Coronary artery (tissue), 2 donors: ENCODE measurements around the gene TTLL6.

Experiments
- DNase-seq: peaks from one replicate; pipeline ENCODE4 v3.0.0-alpha.2; 2017; ENCODE audit warnings: low spot score
- H3K27ac ChIP-seq, 2 donors: fragments of 200-600 bp; sonication (generic); one replicate each; pipeline ENCODE4 v1.5.1; 2016 to 2019
- H3K4me3 ChIP-seq: fragments of 200-600 bp; sonication (generic); 2 replicates; pipeline ENCODE4 v1.5.1; 2016; ENCODE audit warnings: mild to moderate bottlenecking, moderate library complexity
- CTCF ChIP-seq: fragments of 200-600 bp; sonication (generic); IDR thresholded peaks from one replicate; pipeline ENCODE4 v1.5.1; 2019; ENCODE audit warnings: antibody characterized with exemption

Gene TTLL6

GRCh38 chr17:48752399-48753288 is 64.4 kb downstream of the TTLL6 start:
- no peak for DNase-seq
- no peak overlapping the region for H3K4me3 ChIP-seq
- H3K27ac ChIP-seq = no peak overlapping the region
- TF ChIP-seq CTCF = no peak

- H3K27ac ChIP-seq = no peak overlapping the region
- no peak overlapping the region for H3K4me3 ChIP-seq
- TF ChIP-seq CTCF = no peak
- DNase-seq = no peak
Measured at GRCh38 chr17:48751733-48752398, 65.2 kb downstream of the TTLL6 start.

DNA sequence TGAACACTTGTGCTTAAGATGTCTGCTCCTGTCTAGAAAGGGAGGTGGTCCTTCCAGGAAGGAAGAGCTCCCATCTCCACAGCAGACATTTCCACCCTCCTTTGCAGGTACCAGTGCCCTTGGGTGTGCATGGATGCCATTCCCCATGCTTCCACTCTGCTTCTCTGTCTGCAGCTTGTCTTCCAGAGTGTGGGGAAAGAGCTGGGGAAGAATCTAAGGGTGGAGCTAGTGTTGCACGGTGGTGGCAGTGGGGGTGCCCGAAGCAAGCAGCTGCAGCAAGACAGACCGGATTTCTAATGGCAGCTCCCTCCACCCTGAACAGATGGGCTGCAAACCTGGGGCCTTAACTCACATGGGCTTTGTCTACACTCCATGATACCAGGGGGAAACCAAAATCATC is 65.9 kb downstream of the TTLL6 start:
- no peak overlapping the region for H3K4me3 ChIP-seq
- no peak for DNase-seq
- TF ChIP-seq CTCF = no peak
- H3K27ac ChIP-seq = no peak overlapping the region

DNA sequence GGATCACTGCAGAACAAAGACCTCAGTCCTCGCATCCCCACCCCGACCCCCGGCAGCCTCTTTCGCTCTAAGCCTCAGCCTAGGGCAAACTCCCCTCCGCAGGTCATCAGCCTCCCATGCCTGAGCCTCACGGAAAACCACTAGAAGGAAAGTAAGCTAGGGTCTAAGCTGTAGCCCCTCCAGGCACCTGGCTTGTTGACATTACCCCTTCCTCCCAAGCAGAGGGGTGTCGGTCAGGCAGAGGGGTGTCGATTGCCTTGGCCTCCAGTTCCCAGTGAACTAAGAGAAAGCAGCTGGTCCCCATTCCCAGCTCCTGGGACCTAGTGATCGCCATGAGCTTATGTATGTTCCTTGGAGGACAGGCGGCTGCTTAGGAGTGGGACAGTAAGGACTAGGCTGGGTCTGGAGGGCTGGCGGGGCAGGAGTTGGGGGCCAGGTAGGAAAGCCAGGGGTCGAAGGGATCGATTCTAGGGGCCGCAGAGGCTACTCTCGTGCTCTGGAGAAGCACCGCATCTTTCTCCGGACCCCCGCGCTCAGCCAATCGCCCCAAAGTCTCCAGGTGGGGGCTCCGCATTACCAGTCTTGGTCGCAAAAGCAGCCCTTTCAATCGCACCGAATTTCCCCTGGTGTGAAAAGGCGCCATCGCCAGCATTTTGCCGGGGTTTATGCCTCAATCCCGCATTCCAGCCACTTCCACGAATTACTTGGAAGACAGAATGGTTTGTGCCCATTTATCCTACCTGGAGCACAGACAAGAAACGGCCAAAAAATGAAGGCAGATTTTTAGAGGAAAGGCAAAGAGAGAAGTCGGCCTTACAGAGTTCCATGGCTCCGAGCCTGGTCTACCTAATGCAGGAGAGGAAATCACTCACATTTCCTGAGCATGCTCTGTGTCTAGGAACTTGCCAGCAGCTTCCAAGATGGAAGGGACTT is 67.1 kb downstream of the TTLL6 start:
- H3K27ac ChIP-seq = no peak overlapping the region
- no peak for TF ChIP-seq CTCF
- H3K4me3 ChIP-seq = no peak overlapping the region
- DNase-seq = no peak

DNA sequence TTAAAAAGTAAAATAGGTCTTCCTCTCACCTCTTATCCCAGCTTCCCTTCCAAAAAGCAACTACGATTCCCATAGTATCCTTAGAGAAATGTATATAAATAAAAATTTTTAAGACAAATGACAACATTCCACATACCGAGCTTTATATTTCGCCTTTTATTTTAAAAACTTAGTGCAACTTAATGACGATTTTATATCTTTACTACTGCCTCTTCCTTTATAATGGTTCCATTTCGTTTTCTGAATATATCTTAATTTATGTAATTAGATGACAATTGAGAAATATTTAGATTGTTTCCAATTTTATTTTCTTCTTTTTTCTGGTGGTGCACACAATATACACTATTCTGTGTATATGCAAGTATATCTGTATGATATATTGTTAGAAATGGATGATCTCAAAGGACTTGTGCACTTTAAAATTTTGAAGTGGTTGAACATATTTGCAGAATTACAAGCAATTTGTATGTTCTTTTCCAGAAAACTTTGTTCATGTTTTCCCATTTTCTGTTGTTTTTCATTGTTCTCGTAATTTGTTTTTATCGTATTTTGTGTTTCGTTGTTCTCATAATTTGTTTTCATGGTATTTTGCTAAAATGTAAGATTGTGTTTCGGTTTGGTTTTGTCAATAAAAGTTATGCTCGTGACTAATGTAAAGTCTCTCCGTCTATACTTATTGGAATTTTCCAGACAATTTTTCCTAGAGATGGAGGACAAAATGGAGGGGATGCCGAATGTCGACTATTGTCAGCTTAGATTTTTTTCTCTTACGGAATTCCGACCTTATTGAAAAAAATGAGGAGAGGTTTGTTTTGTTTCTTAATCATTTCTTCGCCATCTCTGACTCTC is 68.1 kb downstream of the TTLL6 start:
- H3K4me3 ChIP-seq = no peak overlapping the region
- DNase-seq = no peak
- no peak for TF ChIP-seq CTCF
- no peak overlapping the region for H3K27ac ChIP-seq
